Measurements from ENCODE around the gene SLC26A4.

The SLC26A4 gene

GRCh38 chr7:107660381-107661080 lies at the start of gene SLC26A4:
Gene SLC26A4 (plus strand): TSS chr7:107660828. CDS start chr7:107661642, 814 bp downstream.
- H3K27me3 ChIP-seq (ENCODE audit: control insufficient read depth, insufficient read depth, low read length) = peaks cover 82% of the 10 kb centered on the region

GRCh38 chr7:107613439-107613838 lies 47.2 kb upstream of the SLC26A4 start:
- no peak overlapping the region for H3K9ac ChIP-seq (ENCODE audit: low read depth, low read length)

More at GRCh38 chr7:107660381-107661080, at the start of gene SLC26A4:
- Histone ChIP-seq H3K36me3 (ENCODE audit: control insufficient read depth, insufficient read depth, low read length) (no peaks in the 10 kb centered on the region), H3K27ac (ENCODE audit: low read depth, low read length) (no peak within 1 kb of the TSS), H3K9ac (ENCODE audit: low read depth, low read length) (no peak within 1 kb of the TSS), H3K4me1 (ENCODE audit: control insufficient read depth, insufficient read depth, low read length) (0 out of 2 replicates have a peak, but pooled peaks cover 8% of the 10 kb centered on the region), H3K9me3 (ENCODE audit: control insufficient read depth, insufficient read depth, low read length) (no peaks in the 10 kb centered on the region), H3K4me3 (ENCODE audit: low read depth, low read length) (peak within 1 kb of the TSS; percentile 68)

GRCh38 chr7:107613948-107614347 lies 46.7 kb upstream of the SLC26A4 start:
- H3K27me3 ChIP-seq (ENCODE audit: control insufficient read depth, insufficient read depth, low read length) = no peaks in the 10 kb centered on the region
- H3K27ac ChIP-seq (ENCODE audit: low read depth, low read length) = no peak overlapping the region
- no peak overlapping the region for H3K4me3 ChIP-seq (ENCODE audit: low read depth, low read length)
- no peaks in the 10 kb centered on the region for H3K9me3 ChIP-seq (ENCODE audit: control insufficient read depth, insufficient read depth, low read length)
- no peaks in the 10 kb centered on the region for H3K4me1 ChIP-seq (ENCODE audit: control insufficient read depth, insufficient read depth, low read length)
- no peak overlapping the region for H3K9ac ChIP-seq (ENCODE audit: low read depth, low read length)
- no peaks in the 10 kb centered on the region for H3K36me3 ChIP-seq (ENCODE audit: control insufficient read depth, insufficient read depth, low read length)

More at GRCh38 chr7:107613439-107613838, 47.2 kb upstream of the SLC26A4 start:
- no peak overlapping the region for H3K4me3 ChIP-seq (ENCODE audit: low read depth, low read length)
- H3K9me3 ChIP-seq (ENCODE audit: control insufficient read depth, insufficient read depth, low read length) = no peaks in the 10 kb centered on the region
- no peaks in the 10 kb centered on the region for H3K36me3 ChIP-seq (ENCODE audit: control insufficient read depth, insufficient read depth, low read length)
- H3K27me3 ChIP-seq (ENCODE audit: control insufficient read depth, insufficient read depth, low read length) = no peaks in the 10 kb centered on the region
- no peak overlapping the region for H3K27ac ChIP-seq (ENCODE audit: low read depth, low read length)
- H3K4me1 ChIP-seq (ENCODE audit: control insufficient read depth, insufficient read depth, low read length) = no peaks in the 10 kb centered on the region

GRCh38 chr7:107614425-107614824 lies 46.2 kb upstream of the SLC26A4 start:
- no peak overlapping the region for H3K4me3 ChIP-seq (ENCODE audit: low read depth, low read length)
- H3K9me3 ChIP-seq (ENCODE audit: control insufficient read depth, insufficient read depth, low read length) = no peaks in the 10 kb centered on the region
- H3K36me3 ChIP-seq (ENCODE audit: control insufficient read depth, insufficient read depth, low read length) = no peaks in the 10 kb centered on the region
- no peak overlapping the region for H3K27ac ChIP-seq (ENCODE audit: low read depth, low read length)
- H3K4me1 ChIP-seq (ENCODE audit: control insufficient read depth, insufficient read depth, low read length) = no peaks in the 10 kb centered on the region
- no peaks in the 10 kb centered on the region for H3K27me3 ChIP-seq (ENCODE audit: control insufficient read depth, insufficient read depth, low read length)
- no peak overlapping the region for H3K9ac ChIP-seq (ENCODE audit: low read depth, low read length)

- Histone ChIP-seq H3K27ac (ENCODE audit: low read depth, low read length) (no peak overlapping the region), H3K27me3 (ENCODE audit: control insufficient read depth, insufficient read depth, low read length) (no peaks in the 10 kb centered on the region), H3K4me1 (ENCODE audit: control insufficient read depth, insufficient read depth, low read length) (no peaks in the 10 kb centered on the region), H3K9ac (ENCODE audit: low read depth, low read length) (no peak overlapping the region), H3K9me3 (ENCODE audit: control insufficient read depth, insufficient read depth, low read length) (no peaks in the 10 kb centered on the region), H3K4me3 (ENCODE audit: low read depth, low read length) (no peak overlapping the region), H3K36me3 (ENCODE audit: control insufficient read depth, insufficient read depth, low read length) (no peaks in the 10 kb centered on the region)
Measured at GRCh38 chr7:107615910-107616680, 44.5 kb upstream of the SLC26A4 start.

GRCh38 chr7:107622429-107622828 lies 38.2 kb upstream of the SLC26A4 start:
- no peak overlapping the region for H3K27ac ChIP-seq (ENCODE audit: low read depth, low read length)
- H3K27me3 ChIP-seq (ENCODE audit: control insufficient read depth, insufficient read depth, low read length) = no peaks in the 10 kb centered on the region
- no peak overlapping the region for H3K4me3 ChIP-seq (ENCODE audit: low read depth, low read length)
- H3K9ac ChIP-seq (ENCODE audit: low read depth, low read length) = no peak overlapping the region
- no peaks in the 10 kb centered on the region for H3K9me3 ChIP-seq (ENCODE audit: control insufficient read depth, insufficient read depth, low read length)
- H3K4me1 ChIP-seq (ENCODE audit: control insufficient read depth, insufficient read depth, low read length) = no peaks in the 10 kb centered on the region
- H3K36me3 ChIP-seq (ENCODE audit: control insufficient read depth, insufficient read depth, low read length) = no peaks in the 10 kb centered on the region

GRCh38 chr7:107622894-107623293 lies 37.7 kb upstream of the SLC26A4 start:
- Histone ChIP-seq H3K27ac (ENCODE audit: low read depth, low read length) (no peak overlapping the region), H3K27me3 (ENCODE audit: control insufficient read depth, insufficient read depth, low read length) (no peaks in the 10 kb centered on the region), H3K9ac (ENCODE audit: low read depth, low read length) (no peak overlapping the region), H3K9me3 (ENCODE audit: control insufficient read depth, insufficient read depth, low read length) (no peaks in the 10 kb centered on the region), H3K4me1 (ENCODE audit: control insufficient read depth, insufficient read depth, low read length) (no peaks in the 10 kb centered on the region), H3K4me3 (ENCODE audit: low read depth, low read length) (no peak overlapping the region), H3K36me3 (ENCODE audit: control insufficient read depth, insufficient read depth, low read length) (no peaks in the 10 kb centered on the region)

- Histone ChIP-seq H3K4me3 (ENCODE audit: low read depth, low read length) (no peak overlapping the region), H3K9ac (ENCODE audit: low read depth, low read length) (no peak overlapping the region), H3K27ac (ENCODE audit: low read depth, low read length) (no peak overlapping the region), H3K27me3 (ENCODE audit: control insufficient read depth, insufficient read depth, low read length) (no peaks in the 10 kb centered on the region), H3K9me3 (ENCODE audit: control insufficient read depth, insufficient read depth, low read length) (no peaks in the 10 kb centered on the region), H3K36me3 (ENCODE audit: control insufficient read depth, insufficient read depth, low read length) (no peaks in the 10 kb centered on the region), H3K4me1 (ENCODE audit: control insufficient read depth, insufficient read depth, low read length) (peaks cover 2% of the 10 kb centered on the region; the same call in 1 of the 2 replicates)
Measured at GRCh38 chr7:107627002-107627401, 33.6 kb upstream of the SLC26A4 start.

GRCh38 chr7:107628461-107629064 lies 32.1 kb upstream of the SLC26A4 start:
- H3K27ac ChIP-seq (ENCODE audit: low read depth, low read length) = no peak overlapping the region
- H3K27me3 ChIP-seq (ENCODE audit: control insufficient read depth, insufficient read depth, low read length) = no peaks in the 10 kb centered on the region
- no peak overlapping the region for H3K4me3 ChIP-seq (ENCODE audit: low read depth, low read length)
- H3K36me3 ChIP-seq (ENCODE audit: control insufficient read depth, insufficient read depth, low read length) = no peaks in the 10 kb centered on the region
- no peak overlapping the region for H3K9ac ChIP-seq (ENCODE audit: low read depth, low read length)
- H3K9me3 ChIP-seq (ENCODE audit: control insufficient read depth, insufficient read depth, low read length) = no peaks in the 10 kb centered on the region
- H3K4me1 ChIP-seq (ENCODE audit: control insufficient read depth, insufficient read depth, low read length) = peaks cover 8% of the 10 kb centered on the region; the same call in 1 of the 2 replicates

GRCh38 chr7:107630342-107630741 lies 30.3 kb upstream of the SLC26A4 start:
- peaks cover 8% of the 10 kb centered on the region; the same call in 1 of the 2 replicates for H3K4me1 ChIP-seq (ENCODE audit: control insufficient read depth, insufficient read depth, low read length)
- no peak overlapping the region for H3K27ac ChIP-seq (ENCODE audit: low read depth, low read length)

More at GRCh38 chr7:107630342-107630741, 30.3 kb upstream of the SLC26A4 start:
- Histone ChIP-seq H3K9me3 (ENCODE audit: control insufficient read depth, insufficient read depth, low read length) (no peaks in the 10 kb centered on the region), H3K36me3 (ENCODE audit: control insufficient read depth, insufficient read depth, low read length) (no peaks in the 10 kb centered on the region), H3K4me3 (ENCODE audit: low read depth, low read length) (no peak overlapping the region), H3K27me3 (ENCODE audit: control insufficient read depth, insufficient read depth, low read length) (no peaks in the 10 kb centered on the region), H3K9ac (ENCODE audit: low read depth, low read length) (no peak overlapping the region)
